HepG2 (cell line): ENCODE results near the gene ARMH1. TPM values are rescaled to one million over a fixed set of nuclear protein-coding genes. Genes with fewer than 3 reads are reported as not detected.

Experiments used
- GTF2F1 ChIP-seq: fragments of 150-350 bp; IDR thresholded peaks from 2 replicates; pipeline ENCODE4 v1.6.1; 2014; ENCODE audit warnings: low read length
- JARID2 ChIP-seq: sonication (generic); formaldehyde crosslinking; IDR thresholded peaks from 2 replicates; pipeline ENCODE4 v1.8.1; 2023; ENCODE audit warnings: missing genetic modification reagents, inconsistent platforms; ENCODE audit not compliant: insufficient replicate concordance
- JUNB ChIP-seq: sonication (generic); formaldehyde crosslinking; IDR thresholded peaks from 2 replicates; pipeline ENCODE4 v1.8.0; 2022; ENCODE audit warnings: missing genetic modification reagents, mild to moderate bottlenecking, borderline replicate concordance
- POGZ ChIP-seq: sonication (generic); formaldehyde crosslinking; IDR thresholded peaks from 2 replicates; pipeline ENCODE4 v1.4.0; 2020; ENCODE audit warnings: mild to moderate bottlenecking, missing genetic modification reagents
- SNRNP70 ChIP-seq: fragments of 200-400 bp; formaldehyde crosslinking; IDR thresholded peaks from 2 replicates; pipeline ENCODE4 v1.6.1; 2017; ENCODE audit warnings: mild to moderate bottlenecking, low read depth, low read length, moderate library complexity
- ZNF143 ChIP-seq: sonication (generic); formaldehyde crosslinking; IDR thresholded peaks from 2 replicates; pipeline ENCODE4 v1.4.0; 2020; ENCODE audit warnings: missing genetic modification reagents
- ZNF615 ChIP-seq: sonication (generic); formaldehyde crosslinking; IDR thresholded peaks from 2 replicates; pipeline ENCODE4 v1.5.0; 2020; ENCODE audit warnings: mild to moderate bottlenecking, missing genetic modification reagents, borderline replicate concordance
- ZNF7 ChIP-seq: IDR thresholded peaks from 2 replicates; pipeline ENCODE4 v1.6.1; 2016; ENCODE audit warnings: missing biosample characterization, missing genetic modification reagents
- ZNF773 ChIP-seq: sonication (generic); formaldehyde crosslinking; IDR thresholded peaks from 2 replicates; pipeline ENCODE4 v1.4.0; 2020; ENCODE audit warnings: missing genetic modification reagents, borderline replicate concordance
- ZNF776 ChIP-seq: sonication (generic); formaldehyde crosslinking; IDR thresholded peaks from 2 replicates; pipeline ENCODE4 v1.4.0; 2020; ENCODE audit warnings: mild to moderate bottlenecking, missing genetic modification reagents
- polyA plus RNA-seq, 8 experiments: library from polyadenylated mRNA; depleted of rRNA in 3 of 8; stranded (reverse) in 7 of 8; unstranded in 1 of 8; fragments of >200 nt; fragmentation: Illumina TruSeq in 4 of 8; extraction: Trizol in 4 of 8; gene quantifications; 2 replicates each; pipeline versions ENCODE4 v1.2.1 to v1.2.3, GENCODE V29; 2011 to 2016; ENCODE audit warnings: low read depth in 4 of 8, missing spikeins in 1 of 8, mixed read lengths in 1 of 8; ENCODE audit not compliant: insufficient read depth in 1 of 8
- total RNA-seq, 5 experiments: library from RNA; depleted of rRNA; stranded (reverse); fragments of >200 nt; fragmentation: Illumina TruSeq; extraction: Trizol; gene quantifications; 2 replicates each; pipeline ENCODE4 v1.2.3, GENCODE V29; 2016; ENCODE audit warnings: low read depth in 1 of 5
- TF ChIP-seq, protein P1 (sequence below): sonication (generic); formaldehyde crosslinking; conservative IDR thresholded peaks from 2 replicates; pipeline ENCODE4 v1.4.0; 2020; ENCODE audit warnings: mild to moderate bottlenecking, missing genetic modification reagents, moderate library complexity
- TF ChIP-seq, protein P2 (sequence below): sonication (generic); formaldehyde crosslinking; IDR thresholded peaks from 2 replicates; pipeline ENCODE4 v1.4.0; 2020; ENCODE audit warnings: missing genetic modification reagents, borderline replicate concordance
- TF ChIP-seq, protein P3 (sequence below): IDR thresholded peaks from 2 replicates; pipeline ENCODE4 v1.6.1; 2018; ENCODE audit warnings: missing genetic modification reagents
- TF ChIP-seq, protein P4 (sequence below): sonication (generic); formaldehyde crosslinking; IDR thresholded peaks from 2 replicates; pipeline ENCODE4 v1.9.0; 2021; ENCODE audit warnings: missing genetic modification reagents, mild to moderate bottlenecking, borderline replicate concordance
- TF ChIP-seq, protein P5 (sequence below): sonication (generic); formaldehyde crosslinking; IDR thresholded peaks from 2 replicates; pipeline ENCODE4 v1.5.1; 2020; ENCODE audit warnings: missing genetic modification reagents, mild to moderate bottlenecking, borderline replicate concordance

ARMH1 gene
- total and polyA plus RNA-seq, 2 of the 13 experiments (the other 11 are each of a cell fraction or from before 2014, with no cell fraction given): 0.69 TPM; not detected in 1

DNA sequence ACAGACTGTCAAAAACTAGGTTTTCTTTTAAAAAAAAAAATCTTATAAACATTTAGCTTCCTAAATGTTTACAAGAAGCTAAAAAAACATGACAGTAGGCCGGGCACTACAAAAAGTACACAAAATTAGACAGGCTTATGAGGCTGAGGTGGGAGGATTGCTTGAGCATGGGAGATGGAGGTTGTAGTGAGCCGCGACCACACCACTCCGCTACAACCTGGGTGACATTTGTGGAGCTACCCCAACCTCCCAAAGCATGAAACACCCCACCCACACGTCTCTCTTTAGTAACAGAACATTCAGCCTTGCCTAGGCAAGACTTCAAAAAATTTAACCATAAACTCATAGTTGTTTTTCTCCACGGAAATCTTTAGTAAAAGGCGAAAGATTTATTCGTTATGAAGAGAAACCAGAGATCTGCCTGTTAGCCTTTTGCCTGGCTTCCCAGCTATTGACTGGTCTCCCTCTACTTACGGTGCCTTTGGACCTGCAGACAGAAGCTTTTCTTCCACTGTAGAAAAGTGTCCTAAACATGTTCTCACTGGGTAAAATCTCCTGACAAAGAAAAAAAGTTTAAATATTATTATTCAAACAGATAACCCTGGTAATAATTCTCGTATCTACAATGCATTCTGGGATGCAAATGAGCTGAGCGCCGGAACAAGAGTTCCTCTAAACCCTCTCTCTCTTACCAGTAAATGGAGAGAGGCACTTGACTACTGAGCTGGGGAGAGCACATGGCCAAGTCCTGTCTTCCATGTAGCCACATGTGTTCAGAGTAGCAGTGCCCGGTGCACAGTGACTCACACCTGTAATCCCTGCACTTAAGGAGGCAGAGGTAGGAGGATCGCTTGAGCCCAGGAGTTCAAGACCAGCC lies 47.2 kb downstream of the ARMH1 start (continued):
- TF ChIP-seq, protein P1, sequence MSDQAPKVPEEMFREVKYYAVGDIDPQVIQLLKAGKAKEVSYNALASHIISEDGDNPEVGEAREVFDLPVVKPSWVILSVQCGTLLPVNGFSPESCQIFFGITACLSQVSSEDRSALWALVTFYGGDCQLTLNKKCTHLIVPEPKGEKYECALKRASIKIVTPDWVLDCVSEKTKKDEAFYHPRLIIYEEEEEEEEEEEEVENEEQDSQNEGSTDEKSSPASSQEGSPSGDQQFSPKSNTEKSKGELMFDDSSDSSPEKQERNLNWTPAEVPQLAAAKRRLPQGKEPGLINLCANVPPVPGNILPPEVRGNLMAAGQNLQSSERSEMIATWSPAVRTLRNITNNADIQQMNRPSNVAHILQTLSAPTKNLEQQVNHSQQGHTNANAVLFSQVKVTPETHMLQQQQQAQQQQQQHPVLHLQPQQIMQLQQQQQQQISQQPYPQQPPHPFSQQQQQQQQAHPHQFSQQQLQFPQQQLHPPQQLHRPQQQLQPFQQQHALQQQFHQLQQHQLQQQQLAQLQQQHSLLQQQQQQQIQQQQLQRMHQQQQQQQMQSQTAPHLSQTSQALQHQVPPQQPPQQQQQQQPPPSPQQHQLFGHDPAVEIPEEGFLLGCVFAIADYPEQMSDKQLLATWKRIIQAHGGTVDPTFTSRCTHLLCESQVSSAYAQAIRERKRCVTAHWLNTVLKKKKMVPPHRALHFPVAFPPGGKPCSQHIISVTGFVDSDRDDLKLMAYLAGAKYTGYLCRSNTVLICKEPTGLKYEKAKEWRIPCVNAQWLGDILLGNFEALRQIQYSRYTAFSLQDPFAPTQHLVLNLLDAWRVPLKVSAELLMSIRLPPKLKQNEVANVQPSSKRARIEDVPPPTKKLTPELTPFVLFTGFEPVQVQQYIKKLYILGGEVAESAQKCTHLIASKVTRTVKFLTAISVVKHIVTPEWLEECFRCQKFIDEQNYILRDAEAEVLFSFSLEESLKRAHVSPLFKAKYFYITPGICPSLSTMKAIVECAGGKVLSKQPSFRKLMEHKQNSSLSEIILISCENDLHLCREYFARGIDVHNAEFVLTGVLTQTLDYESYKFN (CRISPR knock-in tag): peak; percentile 9; the same call in 1 of the 2 replicates
- TF ChIP-seq ZNF776 (CRISPR knock-in tag) (no peak), ZNF773 (CRISPR knock-in tag) (no peak), POGZ (no peak), JUNB (CRISPR knock-in tag) (peak; percentile 87), ZNF615 (peak; percentile 91; the same call in 1 of the 2 replicates), SNRNP70 (no peak), ZNF143 (peak; percentile 90), GTF2F1 (peak; percentile 100), JARID2 (no peak), ZNF7 (CRISPR knock-in tag) (peak; percentile 42)
- TF ChIP-seq, protein P2, sequence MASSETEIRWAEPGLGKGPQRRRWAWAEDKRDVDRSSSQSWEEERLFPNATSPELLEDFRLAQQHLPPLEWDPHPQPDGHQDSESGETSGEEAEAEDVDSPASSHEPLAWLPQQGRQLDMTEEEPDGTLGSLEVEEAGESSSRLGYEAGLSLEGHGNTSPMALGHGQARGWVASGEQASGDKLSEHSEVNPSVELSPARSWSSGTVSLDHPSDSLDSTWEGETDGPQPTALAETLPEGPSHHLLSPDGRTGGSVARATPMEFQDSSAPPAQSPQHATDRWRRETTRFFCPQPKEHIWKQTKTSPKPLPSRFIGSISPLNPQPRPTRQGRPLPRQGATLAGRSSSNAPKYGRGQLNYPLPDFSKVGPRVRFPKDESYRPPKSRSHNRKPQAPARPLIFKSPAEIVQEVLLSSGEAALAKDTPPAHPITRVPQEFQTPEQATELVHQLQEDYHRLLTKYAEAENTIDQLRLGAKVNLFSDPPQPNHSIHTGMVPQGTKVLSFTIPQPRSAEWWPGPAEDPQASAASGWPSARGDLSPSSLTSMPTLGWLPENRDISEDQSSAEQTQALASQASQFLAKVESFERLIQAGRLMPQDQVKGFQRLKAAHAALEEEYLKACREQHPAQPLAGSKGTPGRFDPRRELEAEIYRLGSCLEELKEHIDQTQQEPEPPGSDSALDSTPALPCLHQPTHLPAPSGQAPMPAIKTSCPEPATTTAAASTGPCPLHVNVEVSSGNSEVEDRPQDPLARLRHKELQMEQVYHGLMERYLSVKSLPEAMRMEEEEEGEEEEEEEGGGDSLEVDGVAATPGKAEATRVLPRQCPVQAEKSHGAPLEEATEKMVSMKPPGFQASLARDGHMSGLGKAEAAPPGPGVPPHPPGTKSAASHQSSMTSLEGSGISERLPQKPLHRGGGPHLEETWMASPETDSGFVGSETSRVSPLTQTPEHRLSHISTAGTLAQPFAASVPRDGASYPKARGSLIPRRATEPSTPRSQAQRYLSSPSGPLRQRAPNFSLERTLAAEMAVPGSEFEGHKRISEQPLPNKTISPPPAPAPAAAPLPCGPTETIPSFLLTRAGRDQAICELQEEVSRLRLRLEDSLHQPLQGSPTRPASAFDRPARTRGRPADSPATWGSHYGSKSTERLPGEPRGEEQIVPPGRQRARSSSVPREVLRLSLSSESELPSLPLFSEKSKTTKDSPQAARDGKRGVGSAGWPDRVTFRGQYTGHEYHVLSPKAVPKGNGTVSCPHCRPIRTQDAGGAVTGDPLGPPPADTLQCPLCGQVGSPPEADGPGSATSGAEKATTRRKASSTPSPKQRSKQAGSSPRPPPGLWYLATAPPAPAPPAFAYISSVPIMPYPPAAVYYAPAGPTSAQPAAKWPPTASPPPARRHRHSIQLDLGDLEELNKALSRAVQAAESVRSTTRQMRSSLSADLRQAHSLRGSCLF (CRISPR knock-in tag): no peak
- TF ChIP-seq, protein P3, sequence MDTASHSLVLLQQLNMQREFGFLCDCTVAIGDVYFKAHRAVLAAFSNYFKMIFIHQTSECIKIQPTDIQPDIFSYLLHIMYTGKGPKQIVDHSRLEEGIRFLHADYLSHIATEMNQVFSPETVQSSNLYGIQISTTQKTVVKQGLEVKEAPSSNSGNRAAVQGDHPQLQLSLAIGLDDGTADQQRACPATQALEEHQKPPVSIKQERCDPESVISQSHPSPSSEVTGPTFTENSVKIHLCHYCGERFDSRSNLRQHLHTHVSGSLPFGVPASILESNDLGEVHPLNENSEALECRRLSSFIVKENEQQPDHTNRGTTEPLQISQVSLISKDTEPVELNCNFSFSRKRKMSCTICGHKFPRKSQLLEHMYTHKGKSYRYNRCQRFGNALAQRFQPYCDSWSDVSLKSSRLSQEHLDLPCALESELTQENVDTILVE (CRISPR knock-in tag): peak; percentile 62; the same call in 1 of the 2 replicates
- TF ChIP-seq, protein P4, sequence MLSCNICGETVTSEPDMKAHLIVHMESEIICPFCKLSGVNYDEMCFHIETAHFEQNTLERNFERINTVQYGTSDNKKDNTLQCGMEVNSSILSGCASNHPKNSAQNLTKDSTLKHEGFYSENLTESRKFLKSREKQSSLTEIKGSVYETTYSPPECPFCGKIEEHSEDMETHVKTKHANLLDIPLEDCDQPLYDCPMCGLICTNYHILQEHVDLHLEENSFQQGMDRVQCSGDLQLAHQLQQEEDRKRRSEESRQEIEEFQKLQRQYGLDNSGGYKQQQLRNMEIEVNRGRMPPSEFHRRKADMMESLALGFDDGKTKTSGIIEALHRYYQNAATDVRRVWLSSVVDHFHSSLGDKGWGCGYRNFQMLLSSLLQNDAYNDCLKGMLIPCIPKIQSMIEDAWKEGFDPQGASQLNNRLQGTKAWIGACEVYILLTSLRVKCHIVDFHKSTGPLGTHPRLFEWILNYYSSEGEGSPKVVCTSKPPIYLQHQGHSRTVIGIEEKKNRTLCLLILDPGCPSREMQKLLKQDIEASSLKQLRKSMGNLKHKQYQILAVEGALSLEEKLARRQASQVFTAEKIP (CRISPR knock-in tag): no peak
- TF ChIP-seq, protein P5, sequence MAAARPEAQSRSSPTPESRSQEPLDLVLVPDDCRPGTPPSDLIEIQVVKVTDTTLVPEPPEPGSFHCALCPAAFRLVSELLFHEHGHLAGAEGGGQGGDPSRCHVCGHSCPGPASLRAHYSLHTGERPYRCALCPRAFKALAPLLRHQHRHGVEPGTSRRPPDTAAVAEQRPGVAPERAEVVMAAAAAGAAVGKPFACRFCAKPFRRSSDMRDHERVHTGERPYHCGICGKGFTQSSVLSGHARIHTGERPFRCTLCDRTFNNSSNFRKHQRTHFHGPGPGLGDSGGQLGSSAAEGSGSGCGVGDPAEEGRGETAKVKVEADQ (CRISPR knock-in tag): peak; percentile 67; the same call in 1 of the 2 replicates
